COR-L47 (cell line): Measurements from ENCODE around the gene TMEM87B.
"Not testable (repeated sequence)": the region's sequence is repeated elsewhere in the genome, so short reads cannot be mapped to it uniquely, and the experiment has no call there.

ENCODE experiments used
- DNase-seq: peaks from one replicate; lab custom pipeline; 2025; lab: John Stamatoyannopoulos, UW

Gene TMEM87B

DNA sequence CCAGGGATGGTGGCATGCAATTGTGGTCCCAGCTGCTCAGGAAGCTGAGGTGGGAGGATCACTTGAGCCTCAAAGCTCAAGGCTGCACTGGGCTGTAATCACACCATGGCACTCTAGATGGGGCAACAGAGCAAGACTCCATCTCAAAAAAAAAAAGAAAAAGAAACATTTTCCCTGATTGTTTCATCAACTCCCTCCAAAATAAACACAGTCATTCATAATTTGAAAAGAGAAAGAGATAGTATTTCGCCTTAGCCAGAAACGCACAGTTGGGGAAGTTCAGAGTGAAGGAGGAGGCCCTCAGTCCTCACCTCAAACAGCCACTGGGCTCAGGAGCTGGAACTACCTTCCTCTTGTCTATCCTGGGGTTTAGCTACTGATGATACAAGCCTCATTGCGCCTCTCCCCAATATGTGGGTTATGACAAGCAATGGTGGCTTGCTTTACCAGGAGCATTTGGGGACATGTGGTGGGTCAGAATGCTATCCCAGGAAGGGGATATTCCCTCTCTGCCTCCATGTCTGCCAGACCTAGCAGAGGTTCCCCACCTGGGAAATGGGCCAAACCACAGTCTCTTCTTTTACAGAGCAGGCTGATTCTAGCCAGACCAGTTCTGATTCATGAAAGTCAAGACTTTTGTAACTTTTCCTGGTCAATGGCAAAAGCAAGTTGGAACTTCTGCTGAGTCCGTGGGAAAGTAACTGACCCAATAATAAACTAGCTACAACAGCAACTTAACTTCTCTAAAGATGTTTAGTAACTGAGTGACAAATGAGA is 22.2 kb upstream of the TMEM87B start:
- DNase-seq: no peak

DNA sequence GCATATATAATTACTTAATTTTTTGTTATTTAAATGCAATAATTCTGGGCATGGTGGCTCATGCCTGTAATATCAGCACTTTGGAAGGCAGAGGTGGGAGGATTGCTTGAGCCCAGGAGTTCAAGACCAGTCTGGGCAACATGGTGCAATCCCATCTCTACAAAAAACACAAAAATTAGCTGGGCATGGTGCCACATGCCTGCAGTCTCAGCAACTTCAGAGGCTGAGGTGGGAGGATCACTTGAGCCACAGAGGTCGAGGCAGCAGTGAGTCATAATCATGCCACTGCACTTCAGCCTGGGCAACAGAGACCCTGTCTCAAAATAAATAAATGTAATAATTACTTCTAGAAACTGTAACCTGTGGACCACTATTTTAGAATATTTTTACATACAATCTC is 21.5 kb upstream of the TMEM87B start:
- DNase-seq: no peak

GRCh38 chr2:112034924-112035323 is 20.1 kb upstream of the TMEM87B start:
- DNase-seq: no peak

GRCh38 chr2:112035786-112036185 is 19.3 kb upstream of the TMEM87B start:
- no peak for DNase-seq

DNA sequence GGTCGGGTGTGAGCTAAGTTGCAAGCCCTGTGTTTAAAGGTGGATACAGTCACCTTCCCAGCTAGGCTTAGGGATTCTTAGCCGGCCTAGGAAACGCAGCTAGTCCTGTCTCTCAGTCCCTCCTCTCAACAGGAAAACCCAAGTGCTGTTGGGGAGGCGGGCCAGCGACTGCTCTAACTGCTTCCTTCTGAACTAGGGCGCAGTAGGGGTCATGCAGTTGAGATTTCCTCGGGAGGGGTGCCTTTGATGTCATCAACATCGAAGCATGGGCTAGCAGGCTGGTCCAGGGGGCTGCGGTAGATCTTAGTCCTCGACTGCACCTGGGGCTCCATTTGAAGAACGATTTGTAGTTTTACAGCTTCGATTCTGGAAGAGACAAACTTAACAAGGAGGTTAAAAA is 15.5 kb upstream of the TMEM87B start:
- not testable (repeated sequence) for DNase-seq

DNA sequence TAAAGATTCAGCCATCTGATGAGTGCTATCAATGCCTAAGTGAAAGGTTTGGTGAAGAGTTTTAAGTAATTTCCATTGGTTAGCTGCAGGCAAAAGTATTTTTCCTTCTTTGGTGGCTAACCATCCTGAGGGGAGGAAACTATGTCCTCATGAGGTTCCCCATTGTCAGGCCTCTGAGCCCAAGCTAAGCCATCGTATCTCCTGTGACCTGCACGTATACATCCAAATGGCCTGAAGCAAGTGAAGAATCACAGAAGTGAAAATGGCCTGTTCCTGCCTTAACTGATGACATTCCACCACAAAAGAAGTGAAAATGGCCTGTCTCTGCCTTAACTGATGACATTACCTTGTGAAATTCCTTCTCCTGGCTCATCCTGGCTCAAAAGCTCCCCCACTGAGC is 15.0 kb upstream of the TMEM87B start:
- not testable (repeated sequence) for DNase-seq

GRCh38 chr2:112041460-112041859 is 13.6 kb upstream of the TMEM87B start:
- not testable (repeated sequence) for DNase-seq

DNA sequence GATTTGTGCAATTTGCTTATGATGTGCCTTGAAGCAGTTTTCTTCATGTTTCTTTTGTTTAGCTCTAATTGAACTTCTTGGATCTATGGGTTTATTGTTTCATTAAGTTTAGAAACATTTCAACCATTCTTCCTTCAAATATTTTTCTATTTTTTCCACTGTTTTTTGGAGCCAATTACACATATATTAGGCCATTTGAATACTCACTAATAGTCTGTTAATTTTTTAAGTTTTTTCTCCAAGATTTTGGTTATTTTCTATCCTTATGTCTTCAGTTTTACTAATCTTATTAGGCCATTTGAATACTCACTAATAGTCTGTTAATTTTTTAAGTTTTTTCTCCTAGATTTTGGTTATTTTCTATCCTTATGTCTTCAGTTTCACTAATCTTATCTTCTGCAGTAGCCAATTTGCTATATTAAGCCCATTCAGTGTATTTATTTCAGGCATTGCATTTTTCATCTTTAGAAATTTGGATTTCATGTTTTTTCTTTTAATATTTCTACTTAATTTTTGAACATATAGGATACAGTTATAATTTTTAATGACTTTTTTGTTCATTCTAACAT is 9.5 kb upstream of the TMEM87B start:
- no peak for DNase-seq

DNA sequence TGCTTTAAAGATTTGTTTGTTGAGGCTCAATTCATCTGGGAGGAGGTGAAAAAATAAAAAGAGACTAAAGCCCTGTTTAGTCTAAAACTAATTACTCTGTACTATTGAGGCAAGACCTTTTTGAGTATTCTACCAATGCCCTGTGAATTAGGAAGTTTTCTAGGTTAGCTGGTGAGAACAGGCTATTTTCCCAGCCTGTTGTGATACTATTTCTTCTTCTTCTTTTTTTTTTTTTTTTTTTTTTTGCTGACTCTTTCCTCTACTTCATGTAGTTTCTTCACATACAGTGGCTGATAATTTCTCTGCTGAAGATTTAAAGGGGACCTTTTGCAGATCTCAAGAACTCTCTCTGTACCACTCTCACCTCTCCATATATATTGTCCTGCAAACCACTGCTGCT is 8.8 kb upstream of the TMEM87B start:
- no peak for DNase-seq

DNA sequence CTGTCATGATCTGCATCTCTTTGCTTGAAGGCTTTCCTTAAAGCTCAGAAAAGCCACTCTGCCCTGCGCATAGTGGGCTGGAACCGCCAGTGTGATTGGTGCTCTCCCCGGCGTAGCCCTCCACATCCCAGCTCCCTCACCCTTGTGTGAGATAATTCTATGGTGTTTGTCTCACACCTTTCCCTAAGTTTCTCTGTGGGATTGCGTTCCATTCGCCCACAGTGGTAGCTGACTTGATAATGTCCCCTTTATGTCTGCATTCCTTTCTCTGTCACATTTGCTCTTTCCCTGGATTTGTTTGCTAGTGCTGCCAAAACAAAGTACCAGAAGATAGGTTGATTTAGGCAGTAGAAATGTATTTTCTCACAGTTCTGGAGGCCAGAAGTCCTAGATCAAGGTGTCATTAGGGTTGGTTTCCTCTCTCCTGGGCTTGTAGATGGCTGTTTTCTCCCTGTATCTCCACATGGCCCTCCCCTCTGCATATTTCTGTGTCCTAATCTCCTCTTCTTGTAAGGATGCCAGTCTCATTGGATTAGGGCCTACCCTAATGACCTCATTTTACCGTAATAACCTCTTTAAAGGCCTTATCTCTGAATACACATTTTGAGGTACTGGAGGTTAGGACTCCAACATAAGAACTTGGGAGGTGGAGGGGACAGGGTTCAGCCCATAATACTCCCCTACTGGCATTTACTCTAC is 7.4 kb upstream of the TMEM87B start:
- DNase-seq: no peak

GRCh38 chr2:112048236-112048592 is 6.9 kb upstream of the TMEM87B start:
- DNase-seq: no peak

- peak; percentile 23 for DNase-seq
Measured at GRCh38 chr2:112048887-112049286, 6.2 kb upstream of the TMEM87B start.

GRCh38 chr2:112050316-112050715 is 4.8 kb upstream of the TMEM87B start:
- no peak for DNase-seq

GRCh38 chr2:112053917-112054846 is 887 bp upstream of the TMEM87B start:
- DNase-seq: peak; percentile 96

DNA sequence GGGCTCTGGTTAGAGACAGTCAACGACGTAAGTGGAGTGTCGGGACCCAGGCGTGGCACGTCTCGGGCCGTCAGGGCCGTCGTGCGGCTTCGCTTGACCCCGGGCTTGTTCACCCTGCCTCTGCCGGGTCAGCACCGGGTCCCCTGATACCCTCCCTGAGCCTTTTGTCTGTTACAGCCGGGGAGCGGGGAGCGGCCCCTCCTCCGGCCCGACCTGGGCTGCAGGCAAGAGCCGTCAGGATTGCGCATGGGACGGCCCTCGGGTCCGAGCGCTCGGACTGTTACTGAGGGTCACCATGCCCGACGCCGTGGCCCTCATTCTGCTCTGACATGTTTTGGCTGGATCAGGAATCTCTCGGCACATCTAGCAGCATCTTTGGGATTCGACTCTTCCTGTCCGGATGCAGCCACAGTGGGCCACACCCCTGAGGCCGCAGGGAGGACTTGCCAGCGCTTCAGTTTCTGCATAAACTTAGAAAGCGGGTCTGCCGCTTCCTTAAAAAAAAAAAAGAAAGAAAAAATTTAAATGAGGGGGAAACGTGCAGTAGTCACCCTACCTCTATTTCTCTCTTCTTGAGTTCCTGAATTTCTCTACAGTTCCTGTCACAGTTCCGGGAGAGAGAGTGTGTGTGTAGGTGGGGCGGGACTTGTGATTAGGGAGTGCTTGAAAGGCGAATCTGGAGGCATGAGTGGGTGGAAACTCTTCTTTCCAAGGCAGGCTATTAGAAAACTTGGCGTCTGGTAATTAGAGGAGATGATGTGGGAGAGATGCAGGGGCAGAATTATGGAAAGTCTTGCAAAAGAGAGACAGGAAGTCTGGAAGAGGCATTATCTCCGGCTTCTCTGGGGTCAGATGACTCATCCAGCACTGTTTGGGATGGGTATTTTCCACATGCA is 909 bp downstream of the TMEM87B start:
- peak; percentile 28 for DNase-seq

- DNase-seq: no peak
Measured at GRCh38 chr2:112056626-112056987, 1.5 kb downstream of the TMEM87B start.

DNA sequence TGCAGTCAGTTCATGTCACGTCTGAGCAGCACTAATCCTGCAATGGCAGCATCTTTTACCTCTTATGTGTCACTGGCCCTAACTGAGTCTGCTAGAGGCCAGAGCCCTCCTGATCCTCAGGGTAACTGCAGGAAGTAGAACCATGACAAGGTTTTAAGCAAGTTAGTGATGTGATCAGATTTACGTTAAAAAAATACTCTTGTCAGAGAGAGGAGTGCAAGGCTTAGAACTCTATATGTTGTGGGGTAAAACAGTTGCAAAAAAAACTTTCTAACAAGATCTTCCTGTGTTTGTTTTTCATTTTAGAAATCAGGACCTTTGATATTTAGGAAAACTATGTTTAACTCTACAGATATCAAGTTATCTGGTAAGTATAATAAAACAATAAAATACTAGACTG is 4.6 kb downstream of the TMEM87B start:
- DNase-seq: no peak

DNA sequence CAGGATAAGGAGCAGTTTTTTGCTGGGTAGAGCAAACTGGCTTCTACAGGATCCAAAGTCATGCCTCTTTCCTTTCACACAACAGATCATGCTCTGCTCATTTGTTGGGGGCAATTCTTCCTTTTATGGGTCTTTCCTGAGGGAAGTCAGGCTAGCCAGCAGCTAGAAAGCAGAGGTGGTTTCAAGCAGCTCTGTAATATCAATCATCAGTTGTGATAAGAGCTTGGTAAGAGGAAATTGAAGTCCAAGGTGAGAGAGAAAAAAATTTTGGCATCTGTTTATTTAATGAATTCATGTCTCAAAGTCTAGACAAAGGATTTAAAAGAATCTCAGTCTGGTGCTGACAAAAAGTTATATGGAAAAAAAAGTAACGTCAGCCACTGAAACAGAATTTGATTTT is 6.2 kb downstream of the TMEM87B start:
- no peak for DNase-seq

GRCh38 chr2:112061840-112062239 is 6.8 kb downstream of the TMEM87B start:
- no peak for DNase-seq

- DNase-seq: no peak
Measured at GRCh38 chr2:112062894-112063293, 7.8 kb downstream of the TMEM87B start.

GRCh38 chr2:112065486-112065885 is 10.4 kb downstream of the TMEM87B start:
- no peak for DNase-seq
